K562 (cell line): ENCODE measurements around the gene GUCY2C. TPM values are rescaled to one million over a fixed set of nuclear protein-coding genes. Genes with fewer than 3 reads are reported as not detected.

Experiments
- ATAC-seq: fragments of 200-7000 bp; cut with Tn5 transposase; 3 replicates; pipeline ENCODE4 v1.9.1; 2020; ENCODE audit warnings: moderate library complexity
- BruUV-seq: library from RNA; stranded (reverse); fragments of 400-500 nt; replicated peaks from 2 replicates; lab custom pipeline; 2021; lab: Mats Ljungman, UMichigan
- CTCF ChIA-PET: fragments of 300-600 bp; formaldehyde crosslinking; extraction: SDS; loops from one replicate; lab custom pipeline; 2021; ENCODE audit warnings: low intra/inter-chr PET ratio; lab: Yijun Ruan, JAX
- POLR2A ChIA-PET: fragments of 300-600, 350-650 bp; sonication (Branson Sonifier 250); formaldehyde crosslinking; extraction: SDS; loops from one replicate; lab custom pipeline; 2021; ENCODE audit warnings: antibody characterized with exemption, inconsistent platforms; lab: Yijun Ruan, JAX
- DNase-seq, 4 experiments: peaks; one replicate each; pipeline versions ENCODE4 v3.0.0 to v3.0.0-alpha.2; 2011 to 2018; ENCODE audit warnings: low spot score in 3 of 4, mixed read lengths in 3 of 4; ENCODE audit errors: extremely low read depth in 1 of 4
- FAIRE-seq: peaks from 2 replicates; lab custom pipeline; 2011; peaks lifted over from hg19 to GRCh38; lab: Jason Lieb, UNC
- H2AFZ ChIP-seq: 2 replicates; pipeline ENCODE4 v1.6.0; 2011; ENCODE audit warnings: low read depth, low read length, control low read depth, inconsistent platforms
- H3K27ac ChIP-seq: fragments of 200-600 bp; 3 replicates; pipeline ENCODE4 v1.8.0; 2011; ENCODE audit warnings: low read depth, mild to moderate bottlenecking, control low read depth, inconsistent platforms, low read length, moderate library complexity, mixed read lengths; ENCODE audit errors: extremely low read depth
- H3K27me3 ChIP-seq, 2 experiments: fragments of 300-600 bp in 1 of 2; 2 replicates in 1 of 2; 3 replicates in 1 of 2; pipeline versions ENCODE4 v1.6.0 to v1.8.0; 2011; ENCODE audit warnings: inconsistent platforms in 2 of 2, low read length in 2 of 2, mild to moderate bottlenecking in 1 of 2, mixed read lengths in 1 of 2, moderate library complexity in 1 of 2; ENCODE audit not compliant: control insufficient read depth in 2 of 2, insufficient read depth in 2 of 2
- H3K36me3 ChIP-seq: fragments of 300-600 bp; 3 replicates; pipeline ENCODE4 v1.8.0; 2011; ENCODE audit warnings: mild to moderate bottlenecking, low read length, inconsistent platforms; ENCODE audit not compliant: control insufficient read depth, insufficient read depth
- H3K4me1 ChIP-seq, 2 experiments: fragments of 200-600 bp in 1 of 2; replicated peaks in 1 of 2; 2 replicates in 1 of 2; 3 replicates in 1 of 2; pipeline versions ENCODE4 v1.5.1 to v1.8.0; 2011; ENCODE audit warnings: inconsistent platforms in 2 of 2, low read length in 2 of 2, mild to moderate bottlenecking in 1 of 2, mixed read lengths in 1 of 2, moderate library complexity in 1 of 2; ENCODE audit not compliant: control insufficient read depth in 2 of 2, insufficient read depth in 2 of 2
- H3K4me2 ChIP-seq: 2 replicates; pipeline ENCODE4 v1.6.1; 2011; ENCODE audit warnings: low read length, control low read depth, inconsistent platforms, mixed read lengths; ENCODE audit not compliant: insufficient read depth
- H3K4me3 ChIP-seq: fragments of 200-600 bp; sonication (generic), shearing (Covaris generic); 2 replicates; pipeline ENCODE4 v1.5.1; 2016; ENCODE audit warnings: control low read depth, inconsistent platforms
- H3K79me2 ChIP-seq: fragments of 200-600 bp; 3 replicates; pipeline ENCODE4 v1.8.0; 2011; ENCODE audit warnings: low read length, inconsistent platforms; ENCODE audit not compliant: control insufficient read depth, insufficient read depth
- H3K9ac ChIP-seq, 2 experiments: 2 replicates each; pipeline versions ENCODE4 v1.6.0 to v1.6.1; 2011; ENCODE audit warnings: low read depth in 2 of 2, low read length in 2 of 2, control low read depth in 1 of 2, inconsistent platforms in 1 of 2, mild to moderate bottlenecking in 1 of 2, mixed read lengths in 1 of 2; ENCODE audit not compliant: insufficient read depth in 1 of 2
- H3K9me1 ChIP-seq: one replicate; pipeline ENCODE4 v1.6.0; 2011; ENCODE audit warnings: inconsistent platforms, mild to moderate bottlenecking, low read length, moderate library complexity; ENCODE audit not compliant: control insufficient read depth, insufficient read depth
- H3K9me3 ChIP-seq: replicated peaks from 2 replicates; pipeline ENCODE4 v1.5.1; 2011; ENCODE audit warnings: low read depth, low read length, inconsistent platforms; ENCODE audit not compliant: control insufficient read depth, insufficient read depth
- H4K20me1 ChIP-seq: replicated peaks from 2 replicates; pipeline ENCODE4 v1.6.1; 2011; ENCODE audit warnings: low read length, inconsistent platforms, mixed read lengths; ENCODE audit not compliant: control insufficient read depth, insufficient read depth
- EGR1 ChIP-seq: fragments of 450-650 bp; conservative IDR thresholded peaks from 2 replicates; pipeline ENCODE4 v1.6.1; 2017; ENCODE audit warnings: mild to moderate bottlenecking
- POLR2H ChIP-seq: IDR thresholded peaks from 2 replicates; pipeline ENCODE4 v1.6.1; 2016; ENCODE audit warnings: missing genetic modification characterization, low read depth, mild to moderate bottlenecking, control low read depth, missing compliant biosample characterization, moderate library complexity
- RAD21 ChIP-seq, 2 experiments: fragments of 250-450 bp in 1 of 2; fragments of 450-650 bp in 1 of 2; sonication (Bioruptor Pico) in 1 of 2; formaldehyde crosslinking in 1 of 2; IDR thresholded peaks in 1 of 2; conservative IDR thresholded peaks in 1 of 2; 2 replicates each; pipeline versions ENCODE4 v1.4.0 to v1.8.0; 2020 to 2022; ENCODE audit warnings: mild to moderate bottlenecking in 2 of 2, moderate library complexity in 1 of 2
- SMC3 ChIP-seq: conservative IDR thresholded peaks from 2 replicates; pipeline ENCODE4 v1.6.1; 2011; ENCODE audit warnings: low read depth, low read length, improper control_type of control experiment; ENCODE audit not compliant: insufficient read depth
- ZNF24 ChIP-seq: fragments of 450-650 bp; IDR thresholded peaks from 2 replicates; pipeline ENCODE4 v1.6.1; 2016
- ZNF780A ChIP-seq: fragments of 250-450 bp; sonication (Bioruptor Pico); IDR thresholded peaks from 2 replicates; pipeline ENCODE4 v1.5.0; 2021; ENCODE audit warnings: mild to moderate bottlenecking
- WGBS: fragments of 100-300 bp; shearing (Covaris generic); methylation state at CpG from one replicate; pipeline ENCODE4 v1.1.6; 2016; ENCODE audit warnings: low coverage, mixed read lengths; ENCODE audit not compliant: insufficient coverage; ENCODE audit errors: missing lambda C conversion rate; 5-methylcytosine and 5-hydroxymethylcytosine counted together
- in situ Hi-C: fragments of 300-500 bp; cut with MboI; formaldehyde crosslinking; loops from 4 replicates; pipeline ENCODE4 v1.15.0; 2018; ENCODE audit warnings: inconsistent platforms, mixed read lengths
- intact Hi-C: fragments of 100-400 bp; cut with micrococcal nuclease; formaldehyde crosslinking; loops from 2 replicates; pipeline ENCODE4 v1.14.2; 2022
- polyA plus RNA-seq, 8 experiments: library from polyadenylated mRNA; depleted of rRNA in 4 of 8; stranded (reverse) in 5 of 8; unstranded in 3 of 8; fragments of >200 nt; fragmentation: Nextera tagmentation in 2 of 8; fragmentation: Illumina TruSeq in 1 of 8; extraction: Ambion mirVana in 2 of 8; extraction: Trizol in 1 of 8; gene quantifications; 2 replicates each; pipeline versions ENCODE4 v1.2.1 to v1.2.3, GENCODE V29; 2011 to 2014; ENCODE audit warnings: inconsistent platforms in 1 of 8, missing spikeins in 1 of 8
- total RNA-seq, 7 experiments: library from RNA; depleted of rRNA in 6 of 7; stranded (reverse); fragments of >200 nt in 6 of 7; fragmentation: Illumina TruSeq in 2 of 7; extraction: Trizol in 2 of 7; gene quantifications; 2 replicates each; pipeline versions ENCODE4 v1.2.1 to v1.2.3, GENCODE V29; 2011 to 2021; ENCODE audit warnings: low replicate concordance in 1 of 7
- TF ChIP-seq, protein P1 (sequence below), 2 experiments: fragments of 450-650 bp; formaldehyde crosslinking in 1 of 2; IDR thresholded peaks; 2 replicates each; pipeline versions ENCODE4 v1.4.0 to v1.6.1; 2014 to 2020; ENCODE audit warnings: mild to moderate bottlenecking in 2 of 2, borderline replicate concordance in 1 of 2, low read depth in 1 of 2
- TF ChIP-seq, protein P2 (sequence below), 3 experiments: IDR thresholded peaks in 2 of 3; conservative IDR thresholded peaks in 1 of 3; 2 replicates each; pipeline ENCODE4 v1.5.1; 2011 to 2012; ENCODE audit warnings: low read length in 3 of 3, mild to moderate bottlenecking in 3 of 3, control low read depth in 2 of 3, improper control_type of control experiment in 1 of 3, inconsistent platforms in 1 of 3, low read depth in 1 of 3, mixed read lengths in 1 of 3, moderate library complexity in 1 of 3; ENCODE audit not compliant: insufficient read depth in 2 of 3

Gene GUCY2C
- total and polyA plus RNA-seq, 9 of the 15 experiments (the other 6 are each of a cell fraction or from before 2014, with no cell fraction given), result 0.01 to 0.05 (median 0.04) TPM; not detected in 6

DNA sequence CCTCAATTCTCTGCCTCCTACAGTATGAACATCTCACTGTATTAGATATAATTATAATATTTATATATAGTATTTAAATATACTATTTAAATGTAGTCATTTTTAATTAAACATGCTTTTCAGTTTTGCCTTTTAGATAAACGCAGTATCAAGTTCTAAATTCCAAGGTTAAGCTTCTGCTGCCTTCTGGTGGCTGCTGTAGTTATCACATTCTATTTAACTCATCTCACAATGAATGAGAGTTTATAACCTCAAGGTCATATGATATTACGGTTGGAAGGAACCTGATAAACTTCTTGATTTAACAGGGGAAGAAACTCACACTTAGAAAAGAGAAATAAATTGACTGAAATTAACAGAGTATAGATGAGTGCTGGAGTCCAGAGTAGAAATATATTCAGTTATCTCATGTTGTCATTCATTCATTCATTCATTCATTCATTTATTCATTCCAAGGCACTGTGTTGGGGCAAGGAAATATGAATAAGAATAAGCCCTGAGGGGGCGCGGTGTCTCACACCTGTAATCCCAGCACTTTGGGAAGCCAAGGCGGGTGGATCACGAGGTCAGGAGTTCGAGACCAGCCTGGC is 31.9 kb downstream of the GUCY2C start:
- intact Hi-C loops, result loop anchor here (1.0 kb wide), 1 partner anchor 34 kb away; no protein-coding TSS in a partner anchor
- TF ChIP-seq, protein P1, sequence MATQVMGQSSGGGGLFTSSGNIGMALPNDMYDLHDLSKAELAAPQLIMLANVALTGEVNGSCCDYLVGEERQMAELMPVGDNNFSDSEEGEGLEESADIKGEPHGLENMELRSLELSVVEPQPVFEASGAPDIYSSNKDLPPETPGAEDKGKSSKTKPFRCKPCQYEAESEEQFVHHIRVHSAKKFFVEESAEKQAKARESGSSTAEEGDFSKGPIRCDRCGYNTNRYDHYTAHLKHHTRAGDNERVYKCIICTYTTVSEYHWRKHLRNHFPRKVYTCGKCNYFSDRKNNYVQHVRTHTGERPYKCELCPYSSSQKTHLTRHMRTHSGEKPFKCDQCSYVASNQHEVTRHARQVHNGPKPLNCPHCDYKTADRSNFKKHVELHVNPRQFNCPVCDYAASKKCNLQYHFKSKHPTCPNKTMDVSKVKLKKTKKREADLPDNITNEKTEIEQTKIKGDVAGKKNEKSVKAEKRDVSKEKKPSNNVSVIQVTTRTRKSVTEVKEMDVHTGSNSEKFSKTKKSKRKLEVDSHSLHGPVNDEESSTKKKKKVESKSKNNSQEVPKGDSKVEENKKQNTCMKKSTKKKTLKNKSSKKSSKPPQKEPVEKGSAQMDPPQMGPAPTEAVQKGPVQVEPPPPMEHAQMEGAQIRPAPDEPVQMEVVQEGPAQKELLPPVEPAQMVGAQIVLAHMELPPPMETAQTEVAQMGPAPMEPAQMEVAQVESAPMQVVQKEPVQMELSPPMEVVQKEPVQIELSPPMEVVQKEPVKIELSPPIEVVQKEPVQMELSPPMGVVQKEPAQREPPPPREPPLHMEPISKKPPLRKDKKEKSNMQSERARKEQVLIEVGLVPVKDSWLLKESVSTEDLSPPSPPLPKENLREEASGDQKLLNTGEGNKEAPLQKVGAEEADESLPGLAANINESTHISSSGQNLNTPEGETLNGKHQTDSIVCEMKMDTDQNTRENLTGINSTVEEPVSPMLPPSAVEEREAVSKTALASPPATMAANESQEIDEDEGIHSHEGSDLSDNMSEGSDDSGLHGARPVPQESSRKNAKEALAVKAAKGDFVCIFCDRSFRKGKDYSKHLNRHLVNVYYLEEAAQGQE (IDR thresholded peaks at IDR 0.05; ENCODE audit: borderline replicate concordance), result peak; percentile 48; the same call in 1 of the 2 replicates
- TF ChIP-seq, protein P1 (CRISPR knock-in tag; IDR thresholded peaks at IDR 0.05; ENCODE audit: low read depth), result no peak
- TF ChIP-seq SMC3, result 0 out of 2 replicates have a peak, but pooled peaks have one; percentile 16
- no peak for TF ChIP-seq EGR1
- TF ChIP-seq POLR2H (tag), result no peak
- no peak for TF ChIP-seq ZNF780A
- peak; percentile 72 for TF ChIP-seq RAD21 (CRISPR knock-in tag; conservative IDR thresholded peaks at IDR 0.05 in 1 of 2, IDR thresholded peaks at IDR 0.05 in 1 of 2)
- TF ChIP-seq ZNF24, result peak; percentile 88
- TF ChIP-seq, protein P2, sequence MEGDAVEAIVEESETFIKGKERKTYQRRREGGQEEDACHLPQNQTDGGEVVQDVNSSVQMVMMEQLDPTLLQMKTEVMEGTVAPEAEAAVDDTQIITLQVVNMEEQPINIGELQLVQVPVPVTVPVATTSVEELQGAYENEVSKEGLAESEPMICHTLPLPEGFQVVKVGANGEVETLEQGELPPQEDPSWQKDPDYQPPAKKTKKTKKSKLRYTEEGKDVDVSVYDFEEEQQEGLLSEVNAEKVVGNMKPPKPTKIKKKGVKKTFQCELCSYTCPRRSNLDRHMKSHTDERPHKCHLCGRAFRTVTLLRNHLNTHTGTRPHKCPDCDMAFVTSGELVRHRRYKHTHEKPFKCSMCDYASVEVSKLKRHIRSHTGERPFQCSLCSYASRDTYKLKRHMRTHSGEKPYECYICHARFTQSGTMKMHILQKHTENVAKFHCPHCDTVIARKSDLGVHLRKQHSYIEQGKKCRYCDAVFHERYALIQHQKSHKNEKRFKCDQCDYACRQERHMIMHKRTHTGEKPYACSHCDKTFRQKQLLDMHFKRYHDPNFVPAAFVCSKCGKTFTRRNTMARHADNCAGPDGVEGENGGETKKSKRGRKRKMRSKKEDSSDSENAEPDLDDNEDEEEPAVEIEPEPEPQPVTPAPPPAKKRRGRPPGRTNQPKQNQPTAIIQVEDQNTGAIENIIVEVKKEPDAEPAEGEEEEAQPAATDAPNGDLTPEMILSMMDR (IDR thresholded peaks at IDR 0.05 in 2 of 3, conservative IDR thresholded peaks at IDR 0.05 in 1 of 3; ENCODE audit: insufficient read depth in 2 of 3, low read depth in 1 of 3, low read length in 3 of 3), result peak in 2 of 3 experiments; percentile 32 to 57; a peak in 3 of 6 replicates
- TF ChIP-seq, all 486 proteins: peak for 5
- in situ Hi-C loops, result no loop called here
- no peak overlapping the region for H3K9ac ChIP-seq
- POLR2A ChIA-PET, result interaction anchor here (1.7 kb wide), 1 partner anchor 20 kb away, joined by 3 read pairs; no protein-coding TSS in a partner anchor
- H3K27ac ChIP-seq, result no peak overlapping the region
- H3K36me3 ChIP-seq, result no peaks in the 10 kb centered on the region
- FAIRE-seq, result no peak
- ATAC-seq, result no peak
- CTCF ChIA-PET, result interaction anchor here (0.8 to 1.9 kb wide), 2 partner anchors 34 to 427 kb away, joined by 3 to 6 read pairs; no protein-coding TSS in a partner anchor
- BruUV-seq, result no TSS peak
- 28% methylated on average over 6 of the region's 7 CpGs for WGBS
- H3K9me3 ChIP-seq, result no peaks in the 10 kb centered on the region
- H2AFZ ChIP-seq, result no peak overlapping the region
- no peak overlapping the region for H3K4me3 ChIP-seq
- no peaks in the 10 kb centered on the region for H3K4me1 ChIP-seq
- DNase-seq, result peak in 3 of 4 experiments; percentile 6 to 16 (median 7)
- H3K79me2 ChIP-seq, result no peaks in the 10 kb centered on the region
- no peaks in the 10 kb centered on the region for H3K27me3 ChIP-seq
- H4K20me1 ChIP-seq, result no peaks in the 10 kb centered on the region
- H3K4me2 ChIP-seq, result no peak overlapping the region
- H3K9me1 ChIP-seq, result no peaks in the 10 kb centered on the region
